HEK293T (cell line): ENCODE measurements around the gene SUV39H1.

ENCODE experiments used
- ARNT ChIP-seq: fragments of 450-650 bp; IDR thresholded peaks from 2 replicates; pipeline ENCODE4 v1.6.1; 2017; ENCODE audit warnings: mild to moderate bottlenecking
- BHLHE40 ChIP-seq: fragments of 450-650 bp; IDR thresholded peaks from 2 replicates; pipeline ENCODE4 v1.6.1; 2016; ENCODE audit warnings: mild to moderate bottlenecking, moderate library complexity, borderline replicate concordance
- L3MBTL2 ChIP-seq: fragments of 450-650 bp; conservative IDR thresholded peaks from 2 replicates; pipeline ENCODE4 v1.6.1; 2016; ENCODE audit warnings: mild to moderate bottlenecking
- LEF1 ChIP-seq: fragments of 450-650 bp; IDR thresholded peaks from 2 replicates; pipeline ENCODE4 v1.6.1; 2017; ENCODE audit warnings: mild to moderate bottlenecking, borderline replicate concordance
- SP1 ChIP-seq: fragments of 450-650 bp; IDR thresholded peaks from 2 replicates; pipeline ENCODE4 v1.6.1; 2017
- SUZ12 ChIP-seq: fragments of 450-650 bp; IDR thresholded peaks from 2 replicates; pipeline ENCODE4 v1.6.1; 2016; ENCODE audit warnings: mild to moderate bottlenecking
- ZNF384 ChIP-seq: fragments of 450-650 bp; IDR thresholded peaks from 2 replicates; pipeline ENCODE4 v1.6.1; 2016

DNA sequence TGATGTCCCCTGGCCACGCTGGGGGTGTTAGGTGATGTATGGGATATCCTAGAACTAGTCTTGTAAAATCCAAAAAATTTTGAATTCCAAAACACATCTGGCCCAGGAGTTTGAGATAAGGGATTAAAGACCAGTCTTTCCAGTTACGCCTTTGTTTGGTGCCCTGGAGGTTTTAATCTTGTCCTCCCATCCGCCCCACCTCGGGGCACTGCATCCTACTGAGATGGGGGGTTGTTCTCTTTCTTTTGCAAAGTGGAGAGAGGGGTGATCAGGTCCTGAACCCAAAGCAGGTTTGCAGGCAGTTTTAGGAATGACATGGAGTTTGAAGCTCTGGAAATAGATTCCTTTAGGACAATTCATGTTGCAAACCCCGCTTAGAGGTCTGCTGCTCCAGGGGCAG is 1.8 kb downstream of the SUV39H1 start:
- TF ChIP-seq SP1 (no peak), ARNT (no peak), L3MBTL2 (no peak), BHLHE40 (no peak), SUZ12 (no peak), ZNF384 (no peak), LEF1 (no peak)
